ENCODE results near the gene NDUFB10. TPM values are rescaled to one million over a fixed set of nuclear protein-coding genes. Genes with fewer than 3 reads are reported as not detected.

NDUFB10 gene
- total RNA-seq, 1 donor from 2014 or later, result 96.9 TPM

DNA sequence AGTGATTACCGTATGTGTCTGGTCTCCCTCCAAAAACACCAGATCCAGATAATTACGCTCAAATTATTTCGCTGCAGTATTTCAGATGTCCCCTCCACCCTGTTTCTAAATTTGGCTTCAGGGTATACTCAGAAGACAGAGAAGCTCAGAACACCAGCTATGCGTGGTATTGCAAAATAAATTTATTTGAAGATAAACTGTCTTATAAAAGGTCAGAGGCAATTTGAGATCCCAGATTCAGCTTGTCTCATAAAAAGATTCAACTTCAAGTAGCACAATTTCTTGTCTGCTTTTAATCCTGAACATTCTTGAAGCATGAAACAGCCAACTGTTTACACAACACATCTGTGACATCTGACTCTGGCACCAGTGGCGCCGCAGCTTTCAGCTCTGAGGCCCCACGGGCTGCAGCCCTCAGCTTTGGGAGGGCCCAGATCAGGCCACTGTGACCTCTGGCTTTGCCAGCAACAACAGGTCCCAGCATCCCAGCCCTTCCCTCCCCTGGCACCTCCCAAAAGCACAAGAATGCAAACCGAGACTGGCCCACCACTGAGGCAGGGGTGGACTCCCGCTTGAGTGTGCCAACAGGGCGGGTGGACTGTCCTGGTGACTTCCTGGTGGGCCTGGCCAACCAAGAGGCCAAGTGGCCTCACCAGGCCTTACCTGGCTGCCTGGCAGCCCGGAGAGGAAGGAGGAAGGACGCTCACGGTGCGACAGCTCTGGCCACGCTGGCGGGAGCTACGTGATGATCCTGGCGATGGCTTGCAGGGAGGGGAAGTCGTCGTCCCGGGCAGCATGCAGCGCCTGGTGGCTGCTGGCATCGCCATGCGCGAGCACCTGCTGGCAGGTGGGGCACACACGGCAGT, 38.4 kb downstream of the NDUFB10 start:
- DNase-seq (ENCODE audit: low spot score, unreplicated experiment), result no peak

DNA sequence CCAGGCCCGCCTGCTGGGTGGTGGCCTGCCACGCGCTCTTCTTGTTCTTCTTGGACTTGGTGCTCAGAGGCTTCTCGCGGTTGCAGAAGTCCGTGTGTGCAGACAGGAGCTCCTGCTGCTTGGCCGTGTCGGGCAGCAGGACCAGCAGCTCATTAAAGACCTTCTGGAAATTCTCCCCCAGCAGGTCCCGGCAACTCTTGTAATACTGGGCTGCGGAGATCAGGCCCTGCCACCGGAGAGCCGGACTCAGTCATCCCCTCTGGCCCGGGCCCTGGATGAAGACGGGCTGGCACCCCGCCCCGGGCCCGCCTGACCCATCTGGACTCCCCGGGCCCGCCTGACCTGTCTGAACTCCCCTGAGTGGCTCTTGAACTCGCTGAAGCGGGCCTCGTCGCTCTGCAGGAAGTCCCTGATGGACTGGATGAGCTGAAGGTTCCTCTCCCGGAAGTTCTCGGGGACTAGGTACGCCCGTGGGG, 39.1 kb downstream of the NDUFB10 start:
- Mint-ChIP-seq H3K27ac (no peak overlapping the region), H3K4me1 (ENCODE audit: low read depth) (no peaks in the 10 kb centered on the region), H3K4me3 (ENCODE audit: low read depth) (no peak overlapping the region), H3K9me3 (ENCODE audit: low read depth) (no peaks in the 10 kb centered on the region), H3K36me3 (ENCODE audit: insufficient read depth) (peaks cover 6% of the 10 kb centered on the region), H3K27me3 (peaks cover 7% of the 10 kb centered on the region)
- DNase-seq (ENCODE audit: low spot score, unreplicated experiment), result no peak
- TF ChIP-seq, protein P1, sequence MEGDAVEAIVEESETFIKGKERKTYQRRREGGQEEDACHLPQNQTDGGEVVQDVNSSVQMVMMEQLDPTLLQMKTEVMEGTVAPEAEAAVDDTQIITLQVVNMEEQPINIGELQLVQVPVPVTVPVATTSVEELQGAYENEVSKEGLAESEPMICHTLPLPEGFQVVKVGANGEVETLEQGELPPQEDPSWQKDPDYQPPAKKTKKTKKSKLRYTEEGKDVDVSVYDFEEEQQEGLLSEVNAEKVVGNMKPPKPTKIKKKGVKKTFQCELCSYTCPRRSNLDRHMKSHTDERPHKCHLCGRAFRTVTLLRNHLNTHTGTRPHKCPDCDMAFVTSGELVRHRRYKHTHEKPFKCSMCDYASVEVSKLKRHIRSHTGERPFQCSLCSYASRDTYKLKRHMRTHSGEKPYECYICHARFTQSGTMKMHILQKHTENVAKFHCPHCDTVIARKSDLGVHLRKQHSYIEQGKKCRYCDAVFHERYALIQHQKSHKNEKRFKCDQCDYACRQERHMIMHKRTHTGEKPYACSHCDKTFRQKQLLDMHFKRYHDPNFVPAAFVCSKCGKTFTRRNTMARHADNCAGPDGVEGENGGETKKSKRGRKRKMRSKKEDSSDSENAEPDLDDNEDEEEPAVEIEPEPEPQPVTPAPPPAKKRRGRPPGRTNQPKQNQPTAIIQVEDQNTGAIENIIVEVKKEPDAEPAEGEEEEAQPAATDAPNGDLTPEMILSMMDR (IDR thresholded peaks at IDR 0.05; ENCODE audit: unreplicated experiment), result no peak

More for the DNA sequence above, 38.4 kb downstream of the NDUFB10 start:
- Mint-ChIP-seq H3K27me3 (peaks cover 8% of the 10 kb centered on the region), H3K27ac (no peak overlapping the region), H3K4me1 (ENCODE audit: low read depth) (no peaks in the 10 kb centered on the region), H3K9me3 (ENCODE audit: low read depth) (no peaks in the 10 kb centered on the region), H3K36me3 (ENCODE audit: insufficient read depth) (peaks cover 6% of the 10 kb centered on the region), H3K4me3 (ENCODE audit: low read depth) (no peak overlapping the region)
- TF ChIP-seq, protein P1 (IDR thresholded peaks at IDR 0.05; ENCODE audit: unreplicated experiment), result no peak

DNA sequence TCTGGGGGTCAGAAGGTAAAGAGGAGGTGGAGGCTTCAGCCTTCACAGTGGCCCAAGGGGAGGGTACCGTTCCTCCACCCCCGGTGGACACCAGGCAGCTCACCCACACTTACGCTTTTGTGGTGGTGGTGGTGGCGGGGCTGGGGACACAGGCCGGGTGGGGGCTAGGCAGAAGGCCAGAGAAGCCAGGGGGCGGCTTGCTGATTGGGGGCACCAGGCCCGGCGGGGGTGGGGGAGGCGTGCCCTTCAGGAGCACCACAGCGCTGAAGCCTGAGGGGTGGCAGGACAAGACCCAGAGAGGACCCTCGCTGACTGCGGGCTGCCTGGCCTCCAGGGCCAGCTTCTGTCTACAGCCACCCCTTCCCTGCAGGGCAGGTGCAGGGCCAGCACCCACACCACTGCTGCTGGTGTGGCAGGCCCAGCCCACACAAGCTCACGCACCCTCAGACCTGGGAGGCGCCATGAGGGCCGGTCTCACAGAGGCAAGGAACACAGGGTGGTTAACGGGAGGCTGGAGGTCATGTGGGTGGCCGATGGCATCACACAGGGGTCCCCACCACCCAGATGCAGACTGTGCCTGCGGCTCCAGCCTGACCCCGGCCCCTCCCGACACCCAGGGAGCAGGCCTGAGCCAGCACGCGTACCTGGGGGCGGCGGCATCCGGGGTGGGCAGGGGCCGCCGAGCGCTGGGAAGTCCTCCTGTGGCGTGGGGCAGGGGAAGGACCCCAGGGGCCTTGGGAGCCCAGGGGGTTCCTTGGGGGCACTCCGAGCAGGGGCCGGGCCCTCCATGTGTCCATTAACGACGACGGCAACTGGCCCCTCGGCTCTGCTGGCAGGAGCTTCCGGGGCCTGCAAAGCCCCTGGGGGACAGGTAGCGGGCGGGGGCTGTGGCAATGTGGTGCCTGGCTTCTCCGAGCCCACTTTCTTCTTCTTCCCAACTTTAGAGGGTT, 39.8 kb downstream of the NDUFB10 start:
- peaks cover 1% of the 10 kb centered on the region for H3K27me3 Mint-ChIP-seq
- H3K4me3 Mint-ChIP-seq (ENCODE audit: low read depth), result no peak overlapping the region
- H3K9me3 Mint-ChIP-seq (ENCODE audit: low read depth), result no peaks in the 10 kb centered on the region
- DNase-seq (ENCODE audit: low spot score, unreplicated experiment), result no peak
- TF ChIP-seq, protein P1 (IDR thresholded peaks at IDR 0.05; ENCODE audit: unreplicated experiment), result no peak
- H3K27ac Mint-ChIP-seq, result no peak overlapping the region
- no peaks in the 10 kb centered on the region for H3K4me1 Mint-ChIP-seq (ENCODE audit: low read depth)
- H3K36me3 Mint-ChIP-seq (ENCODE audit: insufficient read depth), result peaks cover 6% of the 10 kb centered on the region

DNA sequence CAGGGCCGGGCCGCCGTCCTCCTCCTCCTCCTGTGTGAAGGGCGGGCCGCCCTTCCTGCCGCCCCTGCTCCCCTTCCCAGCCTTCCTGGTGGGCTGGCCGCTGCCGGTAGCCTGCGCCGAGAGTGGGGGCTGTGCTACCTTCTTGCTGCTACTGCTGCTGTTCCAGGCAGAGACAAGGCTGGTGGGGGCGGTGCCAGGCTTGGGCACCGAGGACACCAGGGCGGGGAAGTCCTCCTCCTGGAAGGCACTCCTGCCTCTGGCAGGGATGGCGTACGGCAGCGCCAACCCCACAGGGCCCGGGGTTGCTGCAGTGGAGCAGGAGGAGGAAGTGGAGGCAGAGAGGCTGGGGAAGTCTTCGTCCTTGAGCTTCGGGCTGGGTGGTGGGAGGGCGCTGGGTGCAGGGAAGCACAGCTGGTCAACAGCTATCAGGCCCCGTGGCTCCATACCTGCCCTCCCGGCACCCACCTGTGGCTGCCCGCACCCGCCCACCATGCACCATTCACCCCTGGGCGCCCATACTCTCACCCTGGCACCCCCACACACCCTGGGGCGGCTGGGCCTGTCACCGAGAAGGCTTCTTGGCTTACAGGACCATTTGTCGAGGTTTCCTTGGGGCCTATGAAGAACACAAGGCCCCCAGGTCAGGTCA, 40.7 kb downstream of the NDUFB10 start:
- TF ChIP-seq, protein P1 (IDR thresholded peaks at IDR 0.05; ENCODE audit: unreplicated experiment), result no peak
- H3K4me1 Mint-ChIP-seq (ENCODE audit: low read depth), result peaks cover 5% of the 10 kb centered on the region
- no peaks in the 10 kb centered on the region for H3K27me3 Mint-ChIP-seq
- no peaks in the 10 kb centered on the region for H3K9me3 Mint-ChIP-seq (ENCODE audit: low read depth)
- H3K36me3 Mint-ChIP-seq (ENCODE audit: insufficient read depth), result peaks cover 6% of the 10 kb centered on the region
- H3K27ac Mint-ChIP-seq, result no peak overlapping the region
- H3K4me3 Mint-ChIP-seq (ENCODE audit: low read depth), result no peak overlapping the region
- no peak for DNase-seq (ENCODE audit: low spot score, unreplicated experiment)

Measured in progenitor cell of endocrine pancreas (in vitro differentiated cells).